Adrenal gland (tissue), 12 donors: ENCODE data around the gene RGS14. TPM values are rescaled to one million over a fixed set of nuclear protein-coding genes. Genes with fewer than 3 reads are reported as not detected.

Experiments used
- DNase-seq, 7 donors: peaks; one replicate each; pipeline ENCODE4 v3.0.0-alpha.2; 2019 to 2020
- H3K27ac ChIP-seq, 5 donors: fragments of 200-600 bp; sonication (generic) in 4 of 5; 1 replicate in 3 of 5; 2 replicates in 2 of 5; pipeline versions ENCODE4 v1.5.1 to v1.8.0; 2016 to 2020; ENCODE audit warnings: mild to moderate bottlenecking in 1 of 5
- H3K27me3 ChIP-seq: fragments of 200-600 bp; 2 replicates; pipeline ENCODE4 v1.8.0; 2021
- H3K36me3 ChIP-seq, 2 donors: fragments of 200-600 bp; replicated peaks in 1 of 2; 1 replicate in 1 of 2; 2 replicates in 1 of 2; pipeline versions ENCODE4 v1.5.1 to v1.8.0; 2018 to 2022
- H3K4me1 ChIP-seq, 2 donors: fragments of 200-600 bp; replicated peaks in 1 of 2; 1 replicate in 1 of 2; 2 replicates in 1 of 2; pipeline versions ENCODE4 v1.5.1 to v1.8.0; 2018 to 2021
- H3K4me3 ChIP-seq, 4 donors: fragments of 200-600 bp; sonication (generic) in 3 of 4; one replicate each; pipeline ENCODE4 v1.5.1; 2016 to 2018
- H3K9me3 ChIP-seq, 3 donors: fragments of 200-600 bp; sonication (generic) in 1 of 3; replicated peaks in 1 of 3; 1 replicate in 2 of 3; 2 replicates in 1 of 3; pipeline versions ENCODE4 v1.5.1 to v1.8.0; 2016 to 2021
- POLR2A ChIP-seq, 2 donors: fragments of 450-650 bp; IDR thresholded peaks; one replicate each; pipeline ENCODE4 v1.6.1; 2017; ENCODE audit warnings: antibody characterized with exemption in 2 of 2, mild to moderate bottlenecking in 2 of 2, moderate library complexity in 1 of 2
- WGBS, 4 donors: extraction: QIAGEN DNeasy Blood & Tissue Kit in 2 of 4; methylation state at CpG; one replicate each; pipeline versions ENCODE4 v1.1.5 to v1.1.7; 2013 to 2017; 5-methylcytosine and 5-hydroxymethylcytosine counted together
- intact Hi-C, 2 donors: fragments of 100-400 bp; cut with DNase I; formaldehyde crosslinking; loops; one replicate each; pipeline versions ENCODE4 v1.14.1 to v1.15.0; 2022 to 2023
- polyA plus RNA-seq, 3 donors: library from polyadenylated mRNA; stranded (reverse); fragments of 200-250 nt in 2 of 3; fragments of 350-450 nt in 1 of 3; fragmentation: Illumina TruSeq in 1 of 3; extraction: RNeasy Lipid Tissue Mini Kit (QIAGEN cat#74804) in 1 of 3; gene quantifications; one replicate each; pipeline ENCODE4 v1.2.3, GENCODE V29; 2013 to 2014
- total RNA-seq, 9 donors: library from RNA; depleted of rRNA in 4 of 9; stranded (reverse); fragments of >200 nt in 4 of 9; fragments of 120-200 nt in 1 of 9; fragmentation: NEBNext Ultra II Directional in 1 of 9; extraction: Animal tissue kit (Norgen Biotek cat#: 25700) in 1 of 9; gene quantifications; one replicate each; pipeline versions ENCODE4 v1.1.0 to v1.2.4, GENCODE V29; 2013 to 2023
- TF ChIP-seq, protein P1 (sequence below), 6 experiments: fragments of 450-650 bp in 4 of 6; fragments of 200-600 bp in 2 of 6; sonication (generic) in 1 of 6; IDR thresholded peaks; 1 replicate in 5 of 6; 2 replicates in 1 of 6; pipeline versions ENCODE4 v1.5.1 to v1.8.0; 2016 to 2021; ENCODE audit warnings: antibody characterized with exemption in 6 of 6, mild to moderate bottlenecking in 2 of 6, moderate library complexity in 1 of 6
- donor health status: healthy with polysubstance abuse.
- donor health status: Bipolar disorder and iron deficiency.
- donor health status: DM: yes; HTN: yes; CAD: no.
- donor health status: DM: no; HTN: no; CAD: no.
- donor health status: DM: no; HTN: no; CAD: no.
- donor health status: DM: yes; HTN: yes; CAD: no.

RGS14 gene
- total and polyA plus RNA-seq, 12 donors: 2.3 to 36.3 (median 15.5) TPM

DNA sequence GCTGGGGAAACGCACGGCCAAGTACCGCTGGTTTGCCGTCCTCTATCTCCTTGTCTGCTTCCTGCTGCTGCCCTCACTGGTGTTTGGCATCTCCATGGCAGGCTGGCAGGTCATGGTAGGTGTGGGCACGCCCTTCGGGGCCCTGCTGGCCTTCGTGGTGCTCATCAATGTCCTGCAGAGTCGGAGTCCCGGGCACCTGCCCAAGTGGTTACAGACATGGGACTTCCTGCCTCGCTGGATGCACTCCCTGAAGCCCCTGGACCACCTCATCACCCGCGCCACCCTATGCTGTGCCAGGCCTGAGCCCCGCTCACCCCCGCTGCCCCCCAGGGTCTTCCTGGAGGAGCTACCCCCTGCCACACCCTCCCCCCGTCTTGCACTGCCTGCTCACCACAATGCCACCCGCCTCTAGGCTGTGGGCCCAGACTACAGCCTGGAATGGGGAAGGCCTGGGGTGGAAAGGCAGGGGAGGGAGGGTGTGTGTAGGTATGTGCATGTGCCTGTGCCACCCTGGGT lies 40.2 kb downstream of the RGS14 start:
- WGBS, 4 donors: 76 to 83% (median 81%) methylated on average over 8 to 16 of the region's 16 CpGs
- DNase-seq: no peak
- Histone ChIP-seq H3K36me3 (no peaks in the 10 kb centered on the region), H3K27me3 (peaks cover 58% of the 10 kb centered on the region), H3K4me1 (peaks cover 0 to 8% of the 10 kb centered on the region in 2 donors), H3K4me3 (no peak overlapping the region), H3K27ac (no peak overlapping the region), H3K9me3 (no peaks in the 10 kb centered on the region)
- TF ChIP-seq, protein P1, sequence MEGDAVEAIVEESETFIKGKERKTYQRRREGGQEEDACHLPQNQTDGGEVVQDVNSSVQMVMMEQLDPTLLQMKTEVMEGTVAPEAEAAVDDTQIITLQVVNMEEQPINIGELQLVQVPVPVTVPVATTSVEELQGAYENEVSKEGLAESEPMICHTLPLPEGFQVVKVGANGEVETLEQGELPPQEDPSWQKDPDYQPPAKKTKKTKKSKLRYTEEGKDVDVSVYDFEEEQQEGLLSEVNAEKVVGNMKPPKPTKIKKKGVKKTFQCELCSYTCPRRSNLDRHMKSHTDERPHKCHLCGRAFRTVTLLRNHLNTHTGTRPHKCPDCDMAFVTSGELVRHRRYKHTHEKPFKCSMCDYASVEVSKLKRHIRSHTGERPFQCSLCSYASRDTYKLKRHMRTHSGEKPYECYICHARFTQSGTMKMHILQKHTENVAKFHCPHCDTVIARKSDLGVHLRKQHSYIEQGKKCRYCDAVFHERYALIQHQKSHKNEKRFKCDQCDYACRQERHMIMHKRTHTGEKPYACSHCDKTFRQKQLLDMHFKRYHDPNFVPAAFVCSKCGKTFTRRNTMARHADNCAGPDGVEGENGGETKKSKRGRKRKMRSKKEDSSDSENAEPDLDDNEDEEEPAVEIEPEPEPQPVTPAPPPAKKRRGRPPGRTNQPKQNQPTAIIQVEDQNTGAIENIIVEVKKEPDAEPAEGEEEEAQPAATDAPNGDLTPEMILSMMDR (IDR thresholded peaks at IDR 0.05): no peak
- no peak for TF ChIP-seq POLR2A (IDR thresholded peaks at IDR 0.05)
- intact Hi-C loops: no loop called here

DNA sequence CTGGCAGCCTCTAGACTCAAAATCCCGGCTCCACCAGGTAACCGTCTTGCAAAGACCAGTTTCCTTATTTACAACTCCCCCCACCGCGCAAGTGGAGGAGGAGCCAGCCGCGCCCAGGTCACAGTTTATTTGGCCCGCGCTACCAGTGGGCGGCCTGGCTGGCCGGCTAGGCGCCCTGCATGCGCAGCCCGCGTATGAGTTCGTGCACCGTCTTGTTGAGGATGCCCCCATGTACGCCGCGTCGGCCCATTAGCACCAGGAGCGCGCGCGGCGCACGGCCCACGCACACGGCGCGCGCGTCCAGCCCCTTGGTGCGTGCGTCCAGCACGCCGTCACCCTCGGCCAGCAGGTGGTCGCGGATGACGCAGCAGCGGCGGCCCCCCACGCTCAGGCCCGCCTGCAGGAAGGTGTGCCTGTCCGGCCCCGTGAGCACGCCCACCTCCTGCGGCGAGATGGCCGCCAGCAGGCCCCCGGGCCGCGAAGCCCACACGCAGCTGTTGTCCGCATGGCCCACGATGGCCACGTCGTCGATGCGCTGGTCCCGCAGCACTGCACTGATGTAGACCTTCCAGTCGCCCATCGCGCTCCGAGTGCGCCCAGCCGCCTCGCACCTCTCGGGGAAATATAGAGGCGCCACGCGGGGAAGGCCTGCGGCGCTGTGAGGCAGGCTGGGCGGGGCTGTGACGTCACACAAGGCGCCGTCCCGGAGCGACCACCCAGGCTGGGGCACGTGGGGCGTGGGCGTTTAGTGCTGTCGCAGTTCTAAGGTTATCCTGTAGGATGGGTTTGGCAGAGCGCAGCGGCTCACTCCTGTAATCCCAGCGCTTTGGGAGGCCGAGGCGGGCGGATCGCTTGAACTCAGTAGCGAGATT lies 42.5 kb downstream of the RGS14 start, which contains the start of gene PFN3:
TSS of gene PFN3 (minus strand) at position 665 of the 872 bp plus-strand sequence. CDS start at position 580, 85 bp downstream.
- no peak for TF ChIP-seq POLR2A (IDR thresholded peaks at IDR 0.05)
- TF ChIP-seq, protein P1 (IDR thresholded peaks at IDR 0.05): no peak
- Histone ChIP-seq H3K27ac (no peak within 1 kb of the TSS), H3K9me3 (no peaks in the 10 kb centered on the region), H3K4me1 (peaks cover 13 to 27% of the 10 kb centered on the region in 2 donors), H3K4me3 (no peak within 1 kb of the TSS), H3K27me3 (peaks cover 69% of the 10 kb centered on the region), H3K36me3 (no peaks in the 10 kb centered on the region)
- intact Hi-C loops: no loop called here
- WGBS, 4 donors: 14 to 36% (median 18%) methylated on average over 11 to 92 of the region's 92 CpGs
- no peak for DNase-seq

DNA sequence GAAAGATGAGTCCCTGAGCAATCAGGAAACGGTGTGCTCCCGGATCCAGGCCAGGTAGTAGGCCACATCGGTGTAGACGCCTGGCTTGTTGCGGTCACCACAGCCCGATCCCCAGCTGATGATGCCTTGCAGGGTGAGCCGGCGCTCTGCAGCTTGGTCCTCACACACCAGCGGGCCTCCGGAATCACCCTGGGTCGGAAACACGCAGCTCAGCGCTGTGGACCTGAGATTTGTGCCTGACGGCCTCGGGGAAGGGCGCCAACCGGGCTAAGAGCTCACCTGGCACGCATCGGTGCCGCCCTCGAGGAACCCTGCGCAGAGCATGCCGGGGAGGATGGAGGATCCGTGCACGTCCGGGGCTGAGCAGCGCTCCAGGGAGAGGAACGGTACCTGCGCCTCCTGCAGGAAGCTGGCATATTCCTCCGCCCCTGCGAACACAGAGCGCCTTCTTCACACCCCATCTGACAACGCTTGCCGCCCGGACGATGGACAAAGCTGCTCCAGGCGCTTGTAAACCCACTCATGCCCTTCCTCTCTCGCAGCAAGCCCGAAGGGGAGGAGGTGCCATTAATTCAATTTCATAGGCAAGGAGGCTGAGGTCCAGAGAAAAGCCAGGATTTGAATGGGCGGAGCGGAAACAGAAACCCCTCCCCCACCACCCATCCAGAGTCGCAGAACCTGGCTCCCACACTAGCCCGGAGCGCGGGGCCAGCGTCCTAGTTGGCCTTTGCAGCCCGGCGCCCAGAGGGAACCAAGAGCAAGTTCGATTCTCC lies 44.7 kb downstream of the RGS14 start:
- H3K36me3 ChIP-seq: no peaks in the 10 kb centered on the region
- H3K27ac ChIP-seq: no peak overlapping the region
- H3K27me3 ChIP-seq: peaks cover 65% of the 10 kb centered on the region
- WGBS, 4 donors: 5 to 6% (median 5%) methylated on average over 11 to 49 of the region's 49 CpGs
- intact Hi-C loops: no loop called here
- peak in 6 of 7 donors; percentile 54 to 77 (median 56) for DNase-seq
- H3K4me3 ChIP-seq: no peak overlapping the region
- no peak for TF ChIP-seq POLR2A (IDR thresholded peaks at IDR 0.05)
- TF ChIP-seq, protein P1 (IDR thresholded peaks at IDR 0.05): peak in 4 of 6 experiments; percentile 24 to 42 (median 38)
- H3K9me3 ChIP-seq: no peaks in the 10 kb centered on the region
- peaks cover 13 to 27% of the 10 kb centered on the region in 2 donors for H3K4me1 ChIP-seq
